H4 (cell line): ENCODE data around the gene NUB1. TPM values are rescaled to one million over a fixed set of nuclear protein-coding genes. Genes with fewer than 3 reads are reported as not detected.

Experiments
- DNase-seq: peaks from one replicate; pipeline ENCODE4 v3.0.0-alpha.2; 2015; ENCODE audit warnings: low spot score
- total RNA-seq: library from RNA; depleted of rRNA; stranded (reverse); fragments of >200 nt; shearing (Covaris generic); gene quantifications from 2 replicates; pipeline ENCODE4 v1.2.3, GENCODE V29; 2014

NUB1 gene
- total RNA-seq, 1 experiment from 2014 or later = 63.0 TPM

GRCh38 chr7:151376218-151376902, 34.7 kb downstream of the NUB1 start:
- DNase-seq = no peak

DNA sequence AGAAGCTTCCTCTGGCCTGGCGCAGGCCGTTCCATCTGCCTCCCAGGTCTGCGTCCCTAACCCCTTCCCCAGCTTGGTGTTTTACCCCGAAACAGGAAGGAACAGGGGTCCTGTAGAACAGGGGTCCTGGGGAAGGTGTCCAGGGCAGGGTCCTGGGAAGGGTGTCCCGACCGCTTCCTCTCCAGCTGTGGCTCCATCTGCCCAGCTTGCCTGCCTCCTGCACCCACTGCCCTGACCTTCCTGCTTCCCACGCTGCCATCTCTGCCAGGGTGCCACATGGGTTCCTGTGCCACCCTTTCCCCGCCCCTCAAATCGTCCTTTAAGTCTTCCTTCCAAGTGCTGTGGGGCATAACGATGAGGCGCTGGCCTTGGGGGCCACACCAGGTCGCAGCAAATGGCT, 35.8 kb downstream of the NUB1 start:
- DNase-seq = no peak

DNA sequence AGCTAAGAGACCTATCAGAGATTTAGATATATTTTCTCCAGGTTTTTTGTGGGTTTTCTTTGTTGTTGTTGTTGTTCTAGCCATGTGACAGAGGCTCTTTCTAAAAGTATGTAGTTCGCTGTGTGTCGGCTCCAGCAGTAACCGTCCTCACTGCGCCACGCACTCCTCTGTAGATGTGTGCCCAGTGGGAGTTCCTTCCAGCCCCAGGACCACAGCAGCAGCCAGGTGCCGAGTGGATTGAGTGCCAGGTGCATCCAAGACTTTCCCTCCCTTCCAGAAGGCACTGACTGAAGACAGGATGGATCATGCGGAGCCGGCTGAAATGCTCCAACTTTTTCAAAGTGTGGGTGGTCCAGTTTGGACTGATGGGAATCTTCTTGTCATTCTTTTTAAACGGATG, 36.4 kb downstream of the NUB1 start:
- DNase-seq = no peak

- DNase-seq = no peak
Observed at GRCh38 chr7:151378496-151379192, 37.0 kb downstream of the NUB1 start.

- DNase-seq = no peak
Observed at GRCh38 chr7:151379193-151379520, 37.5 kb downstream of the NUB1 start.

DNA sequence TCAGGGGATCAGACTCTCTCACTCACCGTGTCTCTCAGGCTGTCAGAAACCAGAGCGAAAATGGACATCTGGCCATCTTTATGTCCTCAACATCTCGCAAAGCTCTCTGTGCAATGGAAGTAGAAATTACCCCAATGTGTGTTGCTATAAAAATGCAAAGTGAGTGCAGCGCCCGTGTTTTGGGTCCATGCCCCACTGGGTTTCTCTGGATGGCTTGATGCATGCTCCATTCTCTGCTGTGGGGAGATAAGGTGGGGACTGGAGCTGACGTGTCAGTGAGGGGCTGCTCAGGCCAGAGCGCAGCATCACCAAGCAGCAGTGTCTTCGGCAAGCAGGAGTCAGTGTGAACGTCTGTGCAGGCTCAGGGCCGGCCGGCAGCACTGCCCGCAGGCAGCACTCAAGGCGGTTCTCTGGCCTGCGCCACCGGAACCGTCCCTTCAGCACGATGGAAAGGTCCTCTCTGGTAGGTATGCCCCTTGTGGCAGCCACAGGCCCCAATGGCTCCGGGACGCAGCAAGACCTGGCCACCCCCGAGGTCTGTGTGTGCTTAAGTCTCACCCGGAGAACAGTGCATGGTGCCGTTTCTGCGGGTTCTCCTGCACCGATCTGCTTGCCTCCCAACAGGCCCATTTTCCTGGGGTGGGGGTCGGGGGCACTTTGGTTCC, 38.1 kb downstream of the NUB1 start:
- DNase-seq = no peak

GRCh38 chr7:151380199-151381097, 38.8 kb downstream of the NUB1 start:
- no peak for DNase-seq

DNA sequence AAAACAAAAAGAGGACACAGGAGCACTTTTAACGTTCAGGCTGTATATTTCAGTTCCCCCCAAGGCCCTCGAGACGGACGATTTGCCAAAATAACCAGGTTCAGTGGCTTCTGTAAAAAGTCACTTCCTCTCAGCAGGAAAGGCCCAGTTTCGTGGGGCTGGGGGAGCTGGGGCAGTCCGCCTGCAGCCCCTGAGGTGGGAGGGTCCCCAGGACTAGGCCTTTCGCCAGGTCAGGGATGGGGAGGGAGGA, 39.4 kb downstream of the NUB1 start:
- DNase-seq = no peak

GRCh38 chr7:151381348-151382078, 39.9 kb downstream of the NUB1 start:
- DNase-seq = no peak

GRCh38 chr7:151382079-151382885, 40.7 kb downstream of the NUB1 start:
- DNase-seq = no peak

GRCh38 chr7:151383638-151384351, 42.2 kb downstream of the NUB1 start:
- no peak for DNase-seq

- no peak for DNase-seq
Observed at GRCh38 chr7:151384352-151384697, 42.7 kb downstream of the NUB1 start.

- no peak for DNase-seq
Observed at GRCh38 chr7:151384776-151385625, 43.4 kb downstream of the NUB1 start.

GRCh38 chr7:151385626-151386300, 44.2 kb downstream of the NUB1 start:
- DNase-seq = no peak

DNA sequence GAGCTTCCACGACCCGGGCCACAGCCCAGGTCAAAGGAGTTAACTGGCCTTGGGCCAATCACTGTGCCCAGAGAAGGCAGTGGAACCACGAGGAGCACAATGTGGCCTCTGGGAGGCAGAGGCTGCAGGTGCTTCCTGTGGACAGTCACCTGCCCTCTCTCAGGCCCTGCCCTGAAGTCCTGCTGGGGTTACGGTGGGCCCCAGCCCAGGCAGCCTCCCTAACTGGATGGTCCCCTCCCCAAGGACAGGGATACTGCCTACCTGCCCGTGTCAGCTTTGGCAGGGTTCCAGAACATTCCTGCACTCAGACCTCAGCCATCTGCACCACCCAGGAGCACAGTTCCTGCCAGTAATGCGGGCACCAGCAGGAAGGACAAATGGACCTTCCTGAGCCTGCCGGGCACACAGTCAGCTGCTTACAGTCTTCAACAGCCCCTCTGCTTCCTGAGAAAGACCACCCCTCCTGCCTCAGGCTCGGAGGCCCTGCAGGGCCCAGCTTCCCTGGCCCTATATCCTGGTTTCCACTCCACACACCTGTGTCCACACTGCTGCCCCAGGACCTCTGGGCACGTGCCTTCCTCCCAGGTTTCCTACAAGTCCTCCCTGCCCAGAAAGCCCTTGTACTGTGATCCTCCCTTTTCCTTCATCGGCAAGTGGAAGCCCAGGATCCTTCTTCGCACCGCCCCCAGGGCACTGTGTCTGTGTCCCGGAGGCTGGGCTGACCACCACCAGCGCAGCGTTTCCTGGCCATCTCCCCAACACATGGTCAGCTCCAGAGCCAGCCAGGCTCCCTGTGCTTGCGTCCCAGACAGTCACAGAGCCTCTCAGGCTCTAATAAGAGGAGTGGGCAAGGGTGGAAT, 44.9 kb downstream of the NUB1 start:
- no peak for DNase-seq

- no peak for DNase-seq
Observed at GRCh38 chr7:151387161-151388006, 45.8 kb downstream of the NUB1 start.

DNA sequence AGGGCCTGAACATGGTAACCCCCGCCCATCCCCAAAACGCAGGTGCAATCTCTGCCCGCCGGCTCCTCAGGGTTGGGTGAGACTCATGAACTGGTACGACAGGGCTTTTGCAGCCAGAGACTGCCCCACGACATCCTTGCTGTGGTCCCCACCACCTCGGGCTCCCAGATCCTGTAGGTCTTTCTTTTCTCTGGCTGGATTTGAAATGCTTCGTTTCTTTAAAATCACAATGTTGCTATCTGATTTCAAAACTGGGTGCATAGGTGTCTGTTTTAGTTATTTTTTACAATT, 46.3 kb downstream of the NUB1 start:
- no peak for DNase-seq
